Coronary artery (tissue), 2 donors: ENCODE results near the gene PRKAG1.
A peak's percentile ranks its signal among the peaks of the same experiment; 100 is the strongest.

Source experiments
- DNase-seq: peaks from one replicate; pipeline ENCODE4 v3.0.0-alpha.2; 2017; ENCODE audit warnings: low spot score
- H3K27ac ChIP-seq, 2 donors: fragments of 200-600 bp; sonication (generic); one replicate each; pipeline ENCODE4 v1.5.1; 2016 to 2019
- H3K4me3 ChIP-seq: fragments of 200-600 bp; sonication (generic); 2 replicates; pipeline ENCODE4 v1.5.1; 2016; ENCODE audit warnings: mild to moderate bottlenecking, moderate library complexity
- TF ChIP-seq, protein P1 (sequence below): fragments of 200-600 bp; sonication (generic); IDR thresholded peaks from one replicate; pipeline ENCODE4 v1.5.1; 2019; ENCODE audit warnings: antibody characterized with exemption

The PRKAG1 gene

DNA sequence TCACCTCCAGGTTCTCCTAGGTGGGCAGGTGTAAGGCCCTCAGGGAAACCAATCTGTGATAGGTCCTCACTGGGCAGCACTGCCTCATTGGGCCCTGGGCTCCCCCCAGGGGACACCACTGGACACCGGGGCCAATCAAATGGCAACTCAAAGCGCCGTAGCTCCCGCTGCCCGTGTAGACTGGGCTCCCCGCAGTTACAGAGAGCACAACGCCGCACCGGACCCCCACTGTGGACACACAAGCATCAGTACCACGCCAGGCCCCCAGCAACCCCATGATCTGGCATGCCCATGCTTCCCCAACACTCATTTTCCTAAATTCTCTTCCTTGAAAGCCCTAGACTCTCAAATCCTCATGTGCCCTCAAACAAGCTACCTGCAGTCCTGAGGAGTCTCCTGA lies 35.9 kb upstream of the PRKAG1 start:
- Histone ChIP-seq H3K27ac (no peak overlapping the region), H3K4me3 (no peak overlapping the region)
- DNase-seq = peak; percentile 61
- TF ChIP-seq, protein P1, sequence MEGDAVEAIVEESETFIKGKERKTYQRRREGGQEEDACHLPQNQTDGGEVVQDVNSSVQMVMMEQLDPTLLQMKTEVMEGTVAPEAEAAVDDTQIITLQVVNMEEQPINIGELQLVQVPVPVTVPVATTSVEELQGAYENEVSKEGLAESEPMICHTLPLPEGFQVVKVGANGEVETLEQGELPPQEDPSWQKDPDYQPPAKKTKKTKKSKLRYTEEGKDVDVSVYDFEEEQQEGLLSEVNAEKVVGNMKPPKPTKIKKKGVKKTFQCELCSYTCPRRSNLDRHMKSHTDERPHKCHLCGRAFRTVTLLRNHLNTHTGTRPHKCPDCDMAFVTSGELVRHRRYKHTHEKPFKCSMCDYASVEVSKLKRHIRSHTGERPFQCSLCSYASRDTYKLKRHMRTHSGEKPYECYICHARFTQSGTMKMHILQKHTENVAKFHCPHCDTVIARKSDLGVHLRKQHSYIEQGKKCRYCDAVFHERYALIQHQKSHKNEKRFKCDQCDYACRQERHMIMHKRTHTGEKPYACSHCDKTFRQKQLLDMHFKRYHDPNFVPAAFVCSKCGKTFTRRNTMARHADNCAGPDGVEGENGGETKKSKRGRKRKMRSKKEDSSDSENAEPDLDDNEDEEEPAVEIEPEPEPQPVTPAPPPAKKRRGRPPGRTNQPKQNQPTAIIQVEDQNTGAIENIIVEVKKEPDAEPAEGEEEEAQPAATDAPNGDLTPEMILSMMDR = no peak

DNA sequence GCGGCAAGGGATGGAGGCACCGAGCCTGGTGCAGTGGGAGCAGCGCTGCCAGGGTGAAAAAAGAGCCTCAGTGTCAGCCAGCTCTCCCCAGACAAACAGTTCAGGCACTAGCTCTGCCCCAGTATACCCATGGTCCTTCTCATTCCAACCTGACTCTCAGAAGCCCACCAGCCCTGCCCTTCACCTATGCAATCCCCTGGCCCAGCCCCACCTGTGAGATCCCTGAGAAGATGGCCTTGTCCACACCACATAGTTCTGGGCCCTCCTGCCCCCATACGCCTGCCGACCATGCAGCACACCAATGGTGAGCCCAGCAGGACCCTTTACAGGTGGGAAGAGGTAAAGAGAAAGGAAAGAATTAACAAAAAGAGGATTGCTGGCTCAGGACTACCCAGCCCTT lies 35.5 kb upstream of the PRKAG1 start:
- Histone ChIP-seq H3K4me3 (no peak overlapping the region), H3K27ac (no peak overlapping the region)
- peak; percentile 61 for DNase-seq
- TF ChIP-seq, protein P1 = no peak

DNA sequence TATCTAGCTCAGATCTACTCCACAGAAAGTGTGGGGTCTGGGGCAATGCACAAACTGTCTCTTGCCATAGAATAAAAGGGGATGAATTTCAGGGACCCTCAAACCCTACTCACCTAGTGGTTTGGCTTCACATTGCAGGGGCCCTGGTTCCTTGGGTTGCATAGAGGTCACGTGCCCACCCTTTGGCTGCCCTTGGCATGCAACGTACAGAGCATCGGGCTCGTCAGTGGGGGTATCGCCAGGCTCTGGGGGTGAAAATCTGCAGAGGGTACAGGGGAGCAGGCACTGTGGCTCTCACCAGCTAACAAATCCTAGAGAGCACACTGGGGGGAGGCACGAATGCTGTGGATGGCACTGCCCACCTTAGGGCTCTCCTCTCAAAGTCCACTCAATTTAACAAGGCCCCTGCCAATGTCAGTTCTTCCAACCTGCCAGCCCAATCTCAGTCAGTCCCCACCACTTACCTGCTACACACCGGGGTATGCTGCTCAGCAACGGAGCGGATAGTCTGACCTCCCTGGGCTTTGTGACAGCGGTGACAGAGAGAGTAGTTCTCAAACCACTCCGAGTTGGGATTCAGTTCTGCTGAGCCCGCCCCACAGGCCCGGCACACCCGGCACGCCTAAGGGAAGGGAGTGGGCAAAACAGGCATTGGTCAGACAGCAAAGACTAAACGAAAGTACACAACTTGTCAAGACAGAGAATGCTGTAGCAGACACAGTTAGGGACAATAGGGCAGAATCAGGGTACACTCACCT lies 34.1 kb upstream of the PRKAG1 start:
- TF ChIP-seq, protein P1 = no peak
- DNase-seq = no peak
- Histone ChIP-seq H3K4me3 (no peak overlapping the region), H3K27ac (no peak overlapping the region)

DNA sequence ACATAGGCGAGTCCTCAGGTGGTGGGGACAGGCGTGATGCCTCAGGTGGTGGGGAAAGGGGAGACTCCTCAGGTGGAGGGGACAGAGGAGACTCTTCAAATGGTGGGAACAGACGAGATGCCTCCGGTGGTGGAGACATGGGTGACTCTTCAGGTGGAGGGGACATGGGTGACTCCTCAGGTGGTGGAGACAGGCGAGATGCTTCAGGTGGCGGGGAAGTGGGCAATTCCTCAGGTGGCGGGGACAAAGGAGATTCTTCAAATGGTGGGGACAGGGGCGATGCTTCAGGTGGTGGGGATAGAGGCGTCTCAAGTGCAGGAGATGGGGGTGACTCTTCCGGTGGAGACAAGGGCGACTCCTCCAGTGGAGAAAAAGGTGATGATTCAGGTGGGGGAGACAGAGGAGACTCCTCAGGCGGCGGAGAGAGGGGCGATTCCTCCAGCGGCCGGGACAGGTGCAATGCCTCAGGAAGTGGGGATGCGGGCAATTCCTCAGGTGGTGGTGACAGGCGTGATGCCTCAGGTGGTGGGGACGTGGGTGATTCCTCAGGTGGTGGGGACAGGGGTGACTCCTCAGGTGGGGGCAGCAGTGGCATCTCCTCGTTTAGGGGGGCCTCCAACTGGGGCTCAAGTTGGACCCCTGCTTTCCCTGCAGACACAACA lies 33.3 kb upstream of the PRKAG1 start:
- TF ChIP-seq, protein P1 = no peak
- no peak for DNase-seq
- Histone ChIP-seq H3K27ac (no peak overlapping the region), H3K4me3 (no peak overlapping the region)

DNA sequence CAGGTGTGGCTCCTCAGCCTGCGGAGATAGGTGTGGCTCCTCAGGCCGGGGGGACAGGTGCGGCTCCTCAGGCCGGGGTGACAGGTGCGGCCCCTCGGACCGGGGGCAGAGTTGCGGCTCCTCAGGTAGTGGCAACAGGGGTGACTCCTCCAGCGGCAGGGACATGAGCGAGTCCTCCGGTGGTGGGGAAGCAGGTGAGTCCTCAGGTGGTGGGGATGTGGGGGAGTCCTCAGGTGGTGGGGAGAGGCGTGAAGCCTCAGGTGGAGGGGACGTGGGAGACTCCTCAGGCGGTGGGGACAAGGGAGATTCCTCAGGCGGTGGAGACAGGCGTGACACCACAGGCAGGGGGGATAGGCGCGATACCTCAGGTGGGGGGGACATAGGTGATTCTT lies 32.8 kb upstream of the PRKAG1 start:
- TF ChIP-seq, protein P1 = no peak
- no peak overlapping the region for H3K4me3 ChIP-seq
- no peak overlapping the region for H3K27ac ChIP-seq
- no peak for DNase-seq

DNA sequence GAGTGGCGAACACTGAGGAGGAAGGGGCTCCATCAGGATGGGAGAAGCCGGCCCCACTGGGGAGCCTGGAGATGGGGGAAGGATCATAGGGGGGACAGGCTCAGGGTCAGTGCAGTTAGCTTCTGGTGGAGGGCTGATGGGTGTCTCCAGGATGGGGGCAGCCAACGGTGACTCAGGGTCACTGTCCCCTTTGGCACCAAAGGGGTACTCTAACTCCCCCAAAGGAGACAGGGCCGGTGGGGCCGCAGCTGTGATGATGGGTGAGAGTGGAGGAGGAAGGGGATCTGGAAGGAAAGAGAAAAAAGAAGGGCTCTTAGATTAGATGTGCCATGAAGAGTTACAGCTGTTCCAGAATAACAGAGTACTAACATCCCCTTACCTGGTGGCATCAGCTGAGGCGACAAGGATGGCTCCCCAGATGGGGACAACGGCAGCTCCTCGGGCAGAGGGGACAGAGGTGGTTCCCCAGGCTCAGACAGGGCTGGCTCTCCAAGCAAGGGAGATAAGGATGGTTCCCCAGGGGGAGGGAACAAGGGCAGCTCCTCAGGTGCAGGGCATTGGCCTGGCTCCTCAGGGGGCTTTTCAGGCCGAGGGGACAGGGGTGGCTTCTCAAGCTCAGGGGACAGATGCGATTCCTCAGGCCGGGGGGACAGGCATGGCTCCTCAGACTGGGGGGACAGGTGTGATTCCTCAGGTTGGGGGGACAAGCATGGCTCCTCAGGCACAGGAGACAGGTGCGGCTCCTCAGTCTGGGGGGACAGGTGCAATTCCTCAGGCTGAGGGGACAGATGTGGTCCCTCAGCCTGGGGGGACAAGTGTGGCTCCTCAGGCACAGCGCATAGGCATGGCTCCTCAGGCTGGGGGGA lies 32.2 kb upstream of the PRKAG1 start:
- Histone ChIP-seq H3K27ac (no peak overlapping the region), H3K4me3 (no peak overlapping the region)
- DNase-seq = no peak
- TF ChIP-seq, protein P1 = no peak
